ENCODE results near the gene GBP4.

GRCh38 chr1:89170170-89171066, 28.3 kb downstream of the GBP4 start:
- TF ChIP-seq CTCF (IDR thresholded peaks at IDR 0.05) (no peak), POLR2AphosphoS5 (IDR thresholded peaks at IDR 0.05) (no peak)

Data from prostate gland (tissue), 2 donors.